ENCODE results near the gene SLC27A3. TPM values are rescaled to one million over a fixed set of nuclear protein-coding genes. Genes with fewer than 3 reads are reported as not detected.

SLC27A3 gene
- polyA plus RNA-seq, 1 donor from 2014 or later = 30.6 TPM

DNA sequence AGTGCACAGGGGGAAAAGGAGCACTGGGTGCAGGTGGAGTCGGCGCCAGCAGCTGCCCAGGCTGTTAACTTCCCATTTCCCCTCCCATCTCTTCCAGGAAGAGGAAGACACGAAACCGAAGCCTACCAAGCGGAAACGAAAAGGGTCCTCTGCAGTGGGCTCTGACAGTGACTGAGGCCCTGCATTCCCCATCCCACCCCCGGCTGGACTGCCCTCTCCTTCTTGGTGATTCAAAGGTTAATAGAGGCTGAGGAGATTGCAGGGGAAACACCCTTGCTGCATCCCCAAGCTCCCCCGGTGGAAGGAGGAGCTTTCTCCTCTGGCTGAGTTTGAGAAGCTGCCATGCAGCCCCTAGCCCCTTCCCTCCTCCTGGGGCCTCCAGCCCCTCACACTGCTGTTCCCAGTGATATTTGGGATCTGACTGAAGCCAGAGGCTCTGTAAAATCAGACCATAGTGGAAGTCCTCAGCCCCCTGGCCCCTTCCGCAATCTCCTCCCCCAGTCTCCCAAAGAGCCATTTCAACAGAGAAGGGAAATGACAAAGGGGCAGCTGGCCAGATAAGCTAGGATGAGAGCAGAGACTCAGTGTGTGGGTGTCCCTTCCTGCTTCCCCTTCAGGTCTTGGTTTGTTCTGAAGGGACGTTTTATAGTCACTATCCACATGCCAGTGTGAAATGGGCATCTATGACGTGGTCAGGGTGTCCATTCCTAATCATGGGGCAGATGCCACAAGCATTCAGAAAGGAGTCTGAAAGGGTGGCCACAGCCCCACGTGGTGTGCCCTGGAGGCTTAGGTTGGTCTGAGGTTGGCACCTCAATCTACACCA lies 1.9 kb upstream of the SLC27A3 start:
- no peak overlapping the region for H3K4me3 ChIP-seq (ENCODE audit: low read length)
- H3K9me3 ChIP-seq (ENCODE audit: low read length) = no peaks in the 10 kb centered on the region
- H3K27ac ChIP-seq (ENCODE audit: low read length) = no peak overlapping the region
- H3F3A ChIP-seq (ENCODE audit: insufficient read depth, low read length, poor library complexity, severe bottlenecking) = no peaks in the 10 kb centered on the region
- H3K9me2 ChIP-seq (ENCODE audit: insufficient read depth, low read length) = no peaks in the 10 kb centered on the region
- no peak overlapping the region for H2AFZ ChIP-seq (ENCODE audit: low read depth, low read length)
- no peak for TF ChIP-seq EP300 (conservative IDR thresholded peaks at IDR 0.05; ENCODE audit: poor library complexity, severe bottlenecking)
- TF ChIP-seq, protein P1, sequence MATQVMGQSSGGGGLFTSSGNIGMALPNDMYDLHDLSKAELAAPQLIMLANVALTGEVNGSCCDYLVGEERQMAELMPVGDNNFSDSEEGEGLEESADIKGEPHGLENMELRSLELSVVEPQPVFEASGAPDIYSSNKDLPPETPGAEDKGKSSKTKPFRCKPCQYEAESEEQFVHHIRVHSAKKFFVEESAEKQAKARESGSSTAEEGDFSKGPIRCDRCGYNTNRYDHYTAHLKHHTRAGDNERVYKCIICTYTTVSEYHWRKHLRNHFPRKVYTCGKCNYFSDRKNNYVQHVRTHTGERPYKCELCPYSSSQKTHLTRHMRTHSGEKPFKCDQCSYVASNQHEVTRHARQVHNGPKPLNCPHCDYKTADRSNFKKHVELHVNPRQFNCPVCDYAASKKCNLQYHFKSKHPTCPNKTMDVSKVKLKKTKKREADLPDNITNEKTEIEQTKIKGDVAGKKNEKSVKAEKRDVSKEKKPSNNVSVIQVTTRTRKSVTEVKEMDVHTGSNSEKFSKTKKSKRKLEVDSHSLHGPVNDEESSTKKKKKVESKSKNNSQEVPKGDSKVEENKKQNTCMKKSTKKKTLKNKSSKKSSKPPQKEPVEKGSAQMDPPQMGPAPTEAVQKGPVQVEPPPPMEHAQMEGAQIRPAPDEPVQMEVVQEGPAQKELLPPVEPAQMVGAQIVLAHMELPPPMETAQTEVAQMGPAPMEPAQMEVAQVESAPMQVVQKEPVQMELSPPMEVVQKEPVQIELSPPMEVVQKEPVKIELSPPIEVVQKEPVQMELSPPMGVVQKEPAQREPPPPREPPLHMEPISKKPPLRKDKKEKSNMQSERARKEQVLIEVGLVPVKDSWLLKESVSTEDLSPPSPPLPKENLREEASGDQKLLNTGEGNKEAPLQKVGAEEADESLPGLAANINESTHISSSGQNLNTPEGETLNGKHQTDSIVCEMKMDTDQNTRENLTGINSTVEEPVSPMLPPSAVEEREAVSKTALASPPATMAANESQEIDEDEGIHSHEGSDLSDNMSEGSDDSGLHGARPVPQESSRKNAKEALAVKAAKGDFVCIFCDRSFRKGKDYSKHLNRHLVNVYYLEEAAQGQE (IDR thresholded peaks at IDR 0.05; ENCODE audit: borderline replicate concordance) = no peak
- no peak for TF ChIP-seq EZH2 (IDR thresholded peaks at IDR 0.05; ENCODE audit: borderline replicate concordance, insufficient read depth, low read length, poor library complexity, severe bottlenecking)
- no peak for TF ChIP-seq SMC3 (conservative IDR thresholded peaks at IDR 0.05; ENCODE audit: poor library complexity)
- TF ChIP-seq, protein P2, sequence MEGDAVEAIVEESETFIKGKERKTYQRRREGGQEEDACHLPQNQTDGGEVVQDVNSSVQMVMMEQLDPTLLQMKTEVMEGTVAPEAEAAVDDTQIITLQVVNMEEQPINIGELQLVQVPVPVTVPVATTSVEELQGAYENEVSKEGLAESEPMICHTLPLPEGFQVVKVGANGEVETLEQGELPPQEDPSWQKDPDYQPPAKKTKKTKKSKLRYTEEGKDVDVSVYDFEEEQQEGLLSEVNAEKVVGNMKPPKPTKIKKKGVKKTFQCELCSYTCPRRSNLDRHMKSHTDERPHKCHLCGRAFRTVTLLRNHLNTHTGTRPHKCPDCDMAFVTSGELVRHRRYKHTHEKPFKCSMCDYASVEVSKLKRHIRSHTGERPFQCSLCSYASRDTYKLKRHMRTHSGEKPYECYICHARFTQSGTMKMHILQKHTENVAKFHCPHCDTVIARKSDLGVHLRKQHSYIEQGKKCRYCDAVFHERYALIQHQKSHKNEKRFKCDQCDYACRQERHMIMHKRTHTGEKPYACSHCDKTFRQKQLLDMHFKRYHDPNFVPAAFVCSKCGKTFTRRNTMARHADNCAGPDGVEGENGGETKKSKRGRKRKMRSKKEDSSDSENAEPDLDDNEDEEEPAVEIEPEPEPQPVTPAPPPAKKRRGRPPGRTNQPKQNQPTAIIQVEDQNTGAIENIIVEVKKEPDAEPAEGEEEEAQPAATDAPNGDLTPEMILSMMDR (IDR thresholded peaks at IDR 0.05; ENCODE audit: poor library complexity, severe bottlenecking) = no peak
- no peak for TF ChIP-seq MXI1 (conservative IDR thresholded peaks at IDR 0.05; ENCODE audit: poor library complexity, severe bottlenecking)
- no peak for TF ChIP-seq POLR2AphosphoS5 (IDR thresholded peaks at IDR 0.05)
- no peak for TF ChIP-seq TAF1 (IDR thresholded peaks at IDR 0.05; ENCODE audit: low read depth)
- no peak for TF ChIP-seq RAD21 (conservative IDR thresholded peaks at IDR 0.05)
- H3K79me2 ChIP-seq (replicated peaks; ENCODE audit: insufficient read depth, low read length) = no peaks in the 10 kb centered on the region
- H4K20me1 ChIP-seq (ENCODE audit: insufficient read depth) = no peaks in the 10 kb centered on the region
- no peaks in the 10 kb centered on the region for H3K36me3 ChIP-seq (ENCODE audit: insufficient read depth, low read length)
- H3K9ac ChIP-seq (ENCODE audit: low read length) = no peak overlapping the region
- H3K27me3 ChIP-seq (ENCODE audit: insufficient read depth, low read depth, low read length) = no peaks in the 10 kb centered on the region
- H3K4me2 ChIP-seq (ENCODE audit: low read length) = no peak overlapping the region

DNA sequence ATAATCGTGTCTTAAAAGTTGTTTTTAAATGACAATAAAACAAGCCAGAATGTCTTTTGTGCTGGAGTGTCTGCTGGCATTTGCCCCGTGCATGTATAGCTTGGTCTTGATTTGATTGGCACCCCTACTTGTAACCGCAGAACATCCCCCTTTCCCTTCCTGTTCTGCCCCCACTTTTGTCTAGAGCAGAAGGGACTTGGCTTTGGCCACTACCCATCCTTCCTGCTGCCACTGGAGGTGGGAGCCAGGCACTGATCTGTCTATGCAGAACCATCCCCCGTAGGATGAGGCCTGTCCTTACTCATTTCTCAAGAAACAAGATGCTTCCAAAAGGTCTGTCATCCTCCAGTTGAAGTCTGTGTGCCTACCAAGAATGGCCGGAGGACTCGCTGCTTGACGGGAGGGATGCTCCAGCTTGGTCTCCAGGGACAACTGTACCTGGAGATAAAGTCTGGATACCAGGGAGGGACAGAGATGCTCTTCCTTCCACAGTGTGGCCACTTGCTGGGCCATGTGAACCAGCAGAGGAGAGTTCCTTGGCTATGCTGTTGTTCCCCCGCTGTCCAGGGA lies 1.1 kb upstream of the SLC27A3 start:
- no peak overlapping the region for H3K4me2 ChIP-seq (ENCODE audit: low read length)
- H2AFZ ChIP-seq (ENCODE audit: low read depth, low read length) = no peak overlapping the region
- no peaks in the 10 kb centered on the region for H3K9me3 ChIP-seq (ENCODE audit: low read length)
- no peaks in the 10 kb centered on the region for H3F3A ChIP-seq (ENCODE audit: insufficient read depth, low read length, poor library complexity, severe bottlenecking)
- H3K9me2 ChIP-seq (ENCODE audit: insufficient read depth, low read length) = no peaks in the 10 kb centered on the region
- no peak overlapping the region for H3K4me3 ChIP-seq (ENCODE audit: low read length)
- no peaks in the 10 kb centered on the region for H4K20me1 ChIP-seq (ENCODE audit: insufficient read depth)
- no peak overlapping the region for H3K27ac ChIP-seq (ENCODE audit: low read length)
- H3K27me3 ChIP-seq (ENCODE audit: insufficient read depth, low read depth, low read length) = no peaks in the 10 kb centered on the region
- no peaks in the 10 kb centered on the region for H3K79me2 ChIP-seq (replicated peaks; ENCODE audit: insufficient read depth, low read length)
- TF ChIP-seq EZH2 (IDR thresholded peaks at IDR 0.05; ENCODE audit: borderline replicate concordance, insufficient read depth, low read length, poor library complexity, severe bottlenecking) (no peak), POLR2AphosphoS5 (IDR thresholded peaks at IDR 0.05) (no peak), TAF1 (IDR thresholded peaks at IDR 0.05; ENCODE audit: low read depth) (no peak), SMC3 (conservative IDR thresholded peaks at IDR 0.05; ENCODE audit: poor library complexity) (no peak), MXI1 (conservative IDR thresholded peaks at IDR 0.05; ENCODE audit: poor library complexity, severe bottlenecking) (no peak), EP300 (conservative IDR thresholded peaks at IDR 0.05; ENCODE audit: poor library complexity, severe bottlenecking) (no peak), RAD21 (conservative IDR thresholded peaks at IDR 0.05) (no peak)
- TF ChIP-seq, protein P2 (IDR thresholded peaks at IDR 0.05; ENCODE audit: poor library complexity, severe bottlenecking) = no peak
- TF ChIP-seq, protein P1 (IDR thresholded peaks at IDR 0.05; ENCODE audit: borderline replicate concordance) = no peak
- no peaks in the 10 kb centered on the region for H3K36me3 ChIP-seq (ENCODE audit: insufficient read depth, low read length)
- no peak overlapping the region for H3K9ac ChIP-seq (ENCODE audit: low read length)

All from neural cell (in vitro differentiated cells).